A172 (cell line): Measurements from ENCODE around the gene MSL3B.
A peak's percentile ranks its signal among the peaks of the same experiment; 100 is the strongest.

Source experiments
- DNase-seq: peaks from one replicate; pipeline ENCODE4 v3.0.0-alpha.2; 2015; ENCODE audit warnings: low spot score

MSL3B gene

GRCh38 chr2:233832869-233833311 is 35.3 kb downstream of the MSL3B start:
- peak; percentile 86 for DNase-seq

- no peak for DNase-seq
These were observed 35.8 kb downstream of the MSL3B start for GRCh38 chr2:233832414-233832813.

- DNase-seq: no peak
These were observed 36.3 kb downstream of the MSL3B start for GRCh38 chr2:233831861-233832260.

GRCh38 chr2:233831011-233831721 is 37.0 kb downstream of the MSL3B start:
- DNase-seq: no peak

- DNase-seq: no peak
These were observed 37.9 kb downstream of the MSL3B start for GRCh38 chr2:233830111-233830802.

- no peak for DNase-seq
These were observed 38.7 kb downstream of the MSL3B start for GRCh38 chr2:233829193-233830110.

- no peak for DNase-seq
These were observed 39.5 kb downstream of the MSL3B start for GRCh38 chr2:233828546-233829192.

- no peak for DNase-seq
These were observed 43.8 kb downstream of the MSL3B start for GRCh38 chr2:233824373-233824772.

GRCh38 chr2:233823731-233824121 is 44.5 kb downstream of the MSL3B start:
- no peak for DNase-seq

GRCh38 chr2:233822781-233823730 is 45.1 kb downstream of the MSL3B start:
- no peak for DNase-seq

- no peak for DNase-seq
These were observed 46.0 kb downstream of the MSL3B start for GRCh38 chr2:233822101-233822771.

- DNase-seq: no peak
These were observed 46.5 kb downstream of the MSL3B start for GRCh38 chr2:233821709-233822100.

GRCh38 chr2:233821196-233821595 is 47.0 kb downstream of the MSL3B start:
- no peak for DNase-seq

- DNase-seq: no peak
These were observed 47.4 kb downstream of the MSL3B start for GRCh38 chr2:233820774-233821105.

GRCh38 chr2:233819884-233820773 is 48.1 kb downstream of the MSL3B start:
- DNase-seq: no peak

GRCh38 chr2:233818639-233819621 is 49.3 kb downstream of the MSL3B start:
- no peak for DNase-seq

GRCh38 chr2:233817995-233818638 is 50.1 kb downstream of the MSL3B start:
- DNase-seq: no peak
